HG03460 (cell line): Measurements from ENCODE around the gene TBC1D14.

Experiments used
- ATAC-seq: cut with Tn5 transposase; IDR thresholded peaks from one replicate; pipeline ENCODE4 v1.9.1; 2021; ENCODE audit not compliant: unreplicated experiment

The TBC1D14 gene

GRCh38 chr4:7052923-7053715 lies 143.5 kb downstream of the TBC1D14 start:
- no peak for ATAC-seq

GRCh38 chr4:7054106-7054880 lies 144.7 kb downstream of the TBC1D14 start:
- ATAC-seq = no peak

- no peak for ATAC-seq
Observed at GRCh38 chr4:7055111-7055989, 145.7 kb downstream of the TBC1D14 start.

- no peak for ATAC-seq
Observed at GRCh38 chr4:7055990-7056325, 146.3 kb downstream of the TBC1D14 start.

- ATAC-seq = peak; percentile 25
Observed at GRCh38 chr4:7058792-7059191, 149.2 kb downstream of the TBC1D14 start.

GRCh38 chr4:7059662-7060061 lies 150.0 kb downstream of the TBC1D14 start:
- no peak for ATAC-seq

GRCh38 chr4:7060346-7061150 lies 150.9 kb downstream of the TBC1D14 start:
- no peak for ATAC-seq

- ATAC-seq = no peak
Observed at GRCh38 chr4:7061815-7062214, 152.2 kb downstream of the TBC1D14 start.

GRCh38 chr4:7062816-7063215 lies 153.2 kb downstream of the TBC1D14 start:
- no peak for ATAC-seq

GRCh38 chr4:7063362-7063761 lies 153.7 kb downstream of the TBC1D14 start:
- ATAC-seq = no peak

- ATAC-seq = no peak
Observed at GRCh38 chr4:7066006-7066405, 156.4 kb downstream of the TBC1D14 start.

GRCh38 chr4:7066493-7066892 lies 156.9 kb downstream of the TBC1D14 start:
- no peak for ATAC-seq

- ATAC-seq = no peak
Observed at GRCh38 chr4:7067126-7067451, 157.5 kb downstream of the TBC1D14 start.

- ATAC-seq = peak; percentile 89
Observed at GRCh38 chr4:7067452-7068278, 158.0 kb downstream of the TBC1D14 start, which contains the start of gene GRPEL1. TSS of gene GRPEL1 (minus strand) at chr4:7068064. CDS start at chr4:7068032, 32 bp downstream.

GRCh38 chr4:7068279-7068842 lies 158.7 kb downstream of the TBC1D14 start:
- peak; percentile 22 for ATAC-seq

- no peak for ATAC-seq
Observed at GRCh38 chr4:7068883-7069282, 159.3 kb downstream of the TBC1D14 start.

GRCh38 chr4:7070729-7071511 lies 161.3 kb downstream of the TBC1D14 start:
- peak; percentile 31 for ATAC-seq

GRCh38 chr4:7073059-7073458 lies 163.4 kb downstream of the TBC1D14 start:
- no peak for ATAC-seq
